ENCODE data around the gene MRGPRD. TPM values are rescaled to one million over a fixed set of nuclear protein-coding genes. Genes with fewer than 3 reads are reported as not detected.

Gene MRGPRD
- total RNA-seq, 1 donor from 2014 or later, result not detected

- no peak overlapping the region for H3K4me2 ChIP-seq (ENCODE audit: low read length)
- H3K27me3 Mint-ChIP-seq (ENCODE audit: low read depth, unreplicated experiment), result no peaks in the 10 kb centered on the region
Measured at GRCh38 chr11:68942095-68942620, 38.6 kb downstream of the MRGPRD start.

GRCh38 chr11:68941324-68942094 lies 39.3 kb downstream of the MRGPRD start:
- H3K36me3 Mint-ChIP-seq (ENCODE audit: low read depth, unreplicated experiment), result peaks cover 7% of the 10 kb centered on the region
- H3K4me2 ChIP-seq (ENCODE audit: low read length), result no peak overlapping the region
- H3K27ac Mint-ChIP-seq (ENCODE audit: unreplicated experiment), result no peak overlapping the region
- DNase-seq (ENCODE audit: low read depth) (no peak), FAIRE-seq (no peak)
- H4K20me1 ChIP-seq (ENCODE audit: insufficient read depth, low read length), result no peaks in the 10 kb centered on the region
- no peaks in the 10 kb centered on the region for H3K36me3 ChIP-seq (ENCODE audit: insufficient read depth, low read length)
- H3K9me3 ChIP-seq (ENCODE audit: insufficient read depth, low read depth, low read length), result no peaks in the 10 kb centered on the region
- H3K27me3 Mint-ChIP-seq (ENCODE audit: low read depth, unreplicated experiment), result no peaks in the 10 kb centered on the region
- H3K4me3 Mint-ChIP-seq (ENCODE audit: unreplicated experiment), result no peak overlapping the region
- H3K27ac ChIP-seq (ENCODE audit: low read depth, low read length), result no peak overlapping the region
- no peaks in the 10 kb centered on the region for H3K79me2 ChIP-seq (ENCODE audit: insufficient read depth, low read length)
- TF ChIP-seq EZH2 (IDR thresholded peaks at IDR 0.05; ENCODE audit: insufficient read depth, low read length) (no peak), CTCF (IDR thresholded peaks at IDR 0.05; ENCODE audit: insufficient read depth, low read depth, low read length) (no peak)
- H3K4me1 Mint-ChIP-seq (ENCODE audit: low read depth, unreplicated experiment), result peaks cover 9% of the 10 kb centered on the region
- H2AFZ ChIP-seq (ENCODE audit: low read depth, low read length), result no peak overlapping the region
- H3K4me3 ChIP-seq (ENCODE audit: insufficient read depth, low read depth, low read length), result no peak overlapping the region
- no peaks in the 10 kb centered on the region for H3K9me3 Mint-ChIP-seq (ENCODE audit: unreplicated experiment)
- H3K9ac ChIP-seq (ENCODE audit: low read length), result no peak overlapping the region
- no peaks in the 10 kb centered on the region for H3K27me3 ChIP-seq (ENCODE audit: insufficient read depth, low read length)
- H3K4me1 ChIP-seq (ENCODE audit: insufficient read depth, low read length), result peaks cover 3% of the 10 kb centered on the region

More at GRCh38 chr11:68942095-68942620, 38.6 kb downstream of the MRGPRD start:
- peaks cover 12% of the 10 kb centered on the region for H3K4me1 Mint-ChIP-seq (ENCODE audit: low read depth, unreplicated experiment)
- no peaks in the 10 kb centered on the region for H4K20me1 ChIP-seq (ENCODE audit: insufficient read depth, low read length)
- H3K36me3 ChIP-seq (ENCODE audit: insufficient read depth, low read length), result no peaks in the 10 kb centered on the region
- H3K79me2 ChIP-seq (ENCODE audit: insufficient read depth, low read length), result no peaks in the 10 kb centered on the region
- H2AFZ ChIP-seq (ENCODE audit: low read depth, low read length), result no peak overlapping the region
- H3K36me3 Mint-ChIP-seq (ENCODE audit: low read depth, unreplicated experiment), result peaks cover 7% of the 10 kb centered on the region
- no peaks in the 10 kb centered on the region for H3K9me3 ChIP-seq (ENCODE audit: insufficient read depth, low read depth, low read length)
- no peaks in the 10 kb centered on the region for H3K9me3 Mint-ChIP-seq (ENCODE audit: unreplicated experiment)
- H3K27me3 ChIP-seq (ENCODE audit: insufficient read depth, low read length), result no peaks in the 10 kb centered on the region
- H3K4me1 ChIP-seq (ENCODE audit: insufficient read depth, low read length), result peaks cover 7% of the 10 kb centered on the region
- TF ChIP-seq CTCF (IDR thresholded peaks at IDR 0.05; ENCODE audit: insufficient read depth, low read depth, low read length), result no peak
- no peak for TF ChIP-seq EZH2 (IDR thresholded peaks at IDR 0.05; ENCODE audit: insufficient read depth, low read length)
- no peak overlapping the region for H3K27ac ChIP-seq (ENCODE audit: low read depth, low read length)
- no peak overlapping the region for H3K27ac Mint-ChIP-seq (ENCODE audit: unreplicated experiment)
- no peak for FAIRE-seq
- H3K9ac ChIP-seq (ENCODE audit: low read length), result no peak overlapping the region
- no peak overlapping the region for H3K4me3 Mint-ChIP-seq (ENCODE audit: unreplicated experiment)
- no peak for DNase-seq (ENCODE audit: low read depth)
- H3K4me3 ChIP-seq (ENCODE audit: insufficient read depth, low read depth, low read length), result no peak overlapping the region
